A549 (cell line): ENCODE results near the gene CCDC50.

Experiments used
- HDAC2 ChIP-seq: fragments of 200-600 bp; sonication (generic); IDR thresholded peaks from 2 replicates; pipeline ENCODE4 v1.6.1; 2016
- JUN ChIP-seq, 2 experiments: fragments of >200 bp; sonication (Bioruptor Twin); formaldehyde crosslinking; IDR thresholded peaks; 2 replicates in 1 of 2; 3 replicates in 1 of 2; pipeline ENCODE4 v1.6.1; 2016 to 2017
- JUNB ChIP-seq: fragments of >200 bp; sonication (Bioruptor Twin); formaldehyde crosslinking; IDR thresholded peaks from 2 replicates; pipeline ENCODE4 v1.6.1; 2016
- POLR2A ChIP-seq: IDR thresholded peaks from 2 replicates; pipeline ENCODE4 v1.6.1; 2012; ENCODE audit warnings: mild to moderate bottlenecking, low read length
- RARB ChIP-seq: fragments of 250-450 bp; sonication (Bioruptor Pico); IDR thresholded peaks from 2 replicates; pipeline ENCODE4 v1.8.0; 2021; ENCODE audit warnings: mild to moderate bottlenecking, moderate library complexity
- RNF2 ChIP-seq: fragments of 200-600 bp; sonication (generic); IDR thresholded peaks from 2 replicates; pipeline ENCODE4 v1.6.1; 2016; ENCODE audit warnings: low read depth, mild to moderate bottlenecking, antibody characterized with exemption, moderate library complexity, borderline replicate concordance
- TF ChIP-seq, protein P1 (sequence below): fragments of >200 bp; sonication (Bioruptor Twin); formaldehyde crosslinking; IDR thresholded peaks from 3 replicates; pipeline ENCODE4 v1.5.1; 2016
- TF ChIP-seq, protein P2 (sequence below): IDR thresholded peaks from 2 replicates; pipeline ENCODE4 v1.6.1; 2012
- TF ChIP-seq, protein P3 (sequence below): fragments of 200-600 bp; sonication (generic); IDR thresholded peaks from 2 replicates; pipeline ENCODE4 v1.6.1; 2016; ENCODE audit warnings: antibody characterized with exemption, mild to moderate bottlenecking, moderate library complexity

DNA sequence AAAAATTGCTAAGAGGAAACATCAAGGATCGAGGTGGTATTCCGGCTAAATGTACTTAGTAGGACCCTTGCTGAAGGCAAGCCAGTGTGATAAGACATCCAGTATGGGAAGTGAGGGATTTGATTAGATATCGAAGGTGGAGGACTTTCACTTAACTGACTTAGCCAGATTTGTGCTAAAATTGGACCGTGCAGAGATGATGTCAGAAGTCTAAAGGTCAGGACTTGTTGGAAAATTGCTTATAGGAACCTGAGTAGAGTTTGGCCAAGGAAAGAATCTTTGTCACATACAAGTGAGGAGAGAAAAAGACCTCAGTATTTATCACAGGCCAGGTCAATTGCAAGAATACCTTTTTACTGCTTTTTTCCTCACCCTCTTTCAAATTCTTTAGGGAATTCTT is 100.9 kb downstream of the CCDC50 start:
- TF ChIP-seq, protein P1, sequence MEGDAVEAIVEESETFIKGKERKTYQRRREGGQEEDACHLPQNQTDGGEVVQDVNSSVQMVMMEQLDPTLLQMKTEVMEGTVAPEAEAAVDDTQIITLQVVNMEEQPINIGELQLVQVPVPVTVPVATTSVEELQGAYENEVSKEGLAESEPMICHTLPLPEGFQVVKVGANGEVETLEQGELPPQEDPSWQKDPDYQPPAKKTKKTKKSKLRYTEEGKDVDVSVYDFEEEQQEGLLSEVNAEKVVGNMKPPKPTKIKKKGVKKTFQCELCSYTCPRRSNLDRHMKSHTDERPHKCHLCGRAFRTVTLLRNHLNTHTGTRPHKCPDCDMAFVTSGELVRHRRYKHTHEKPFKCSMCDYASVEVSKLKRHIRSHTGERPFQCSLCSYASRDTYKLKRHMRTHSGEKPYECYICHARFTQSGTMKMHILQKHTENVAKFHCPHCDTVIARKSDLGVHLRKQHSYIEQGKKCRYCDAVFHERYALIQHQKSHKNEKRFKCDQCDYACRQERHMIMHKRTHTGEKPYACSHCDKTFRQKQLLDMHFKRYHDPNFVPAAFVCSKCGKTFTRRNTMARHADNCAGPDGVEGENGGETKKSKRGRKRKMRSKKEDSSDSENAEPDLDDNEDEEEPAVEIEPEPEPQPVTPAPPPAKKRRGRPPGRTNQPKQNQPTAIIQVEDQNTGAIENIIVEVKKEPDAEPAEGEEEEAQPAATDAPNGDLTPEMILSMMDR = no peak
- TF ChIP-seq RNF2 = no peak
- no peak for TF ChIP-seq POLR2A
- TF ChIP-seq, protein P2, sequence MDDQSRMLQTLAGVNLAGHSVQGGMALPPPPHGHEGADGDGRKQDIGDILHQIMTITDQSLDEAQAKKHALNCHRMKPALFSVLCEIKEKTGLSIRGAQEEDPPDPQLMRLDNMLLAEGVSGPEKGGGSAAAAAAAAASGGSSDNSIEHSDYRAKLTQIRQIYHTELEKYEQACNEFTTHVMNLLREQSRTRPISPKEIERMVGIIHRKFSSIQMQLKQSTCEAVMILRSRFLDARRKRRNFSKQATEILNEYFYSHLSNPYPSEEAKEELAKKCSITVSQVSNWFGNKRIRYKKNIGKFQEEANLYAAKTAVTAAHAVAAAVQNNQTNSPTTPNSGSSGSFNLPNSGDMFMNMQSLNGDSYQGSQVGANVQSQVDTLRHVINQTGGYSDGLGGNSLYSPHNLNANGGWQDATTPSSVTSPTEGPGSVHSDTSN = no peak
- TF ChIP-seq, protein P3, sequence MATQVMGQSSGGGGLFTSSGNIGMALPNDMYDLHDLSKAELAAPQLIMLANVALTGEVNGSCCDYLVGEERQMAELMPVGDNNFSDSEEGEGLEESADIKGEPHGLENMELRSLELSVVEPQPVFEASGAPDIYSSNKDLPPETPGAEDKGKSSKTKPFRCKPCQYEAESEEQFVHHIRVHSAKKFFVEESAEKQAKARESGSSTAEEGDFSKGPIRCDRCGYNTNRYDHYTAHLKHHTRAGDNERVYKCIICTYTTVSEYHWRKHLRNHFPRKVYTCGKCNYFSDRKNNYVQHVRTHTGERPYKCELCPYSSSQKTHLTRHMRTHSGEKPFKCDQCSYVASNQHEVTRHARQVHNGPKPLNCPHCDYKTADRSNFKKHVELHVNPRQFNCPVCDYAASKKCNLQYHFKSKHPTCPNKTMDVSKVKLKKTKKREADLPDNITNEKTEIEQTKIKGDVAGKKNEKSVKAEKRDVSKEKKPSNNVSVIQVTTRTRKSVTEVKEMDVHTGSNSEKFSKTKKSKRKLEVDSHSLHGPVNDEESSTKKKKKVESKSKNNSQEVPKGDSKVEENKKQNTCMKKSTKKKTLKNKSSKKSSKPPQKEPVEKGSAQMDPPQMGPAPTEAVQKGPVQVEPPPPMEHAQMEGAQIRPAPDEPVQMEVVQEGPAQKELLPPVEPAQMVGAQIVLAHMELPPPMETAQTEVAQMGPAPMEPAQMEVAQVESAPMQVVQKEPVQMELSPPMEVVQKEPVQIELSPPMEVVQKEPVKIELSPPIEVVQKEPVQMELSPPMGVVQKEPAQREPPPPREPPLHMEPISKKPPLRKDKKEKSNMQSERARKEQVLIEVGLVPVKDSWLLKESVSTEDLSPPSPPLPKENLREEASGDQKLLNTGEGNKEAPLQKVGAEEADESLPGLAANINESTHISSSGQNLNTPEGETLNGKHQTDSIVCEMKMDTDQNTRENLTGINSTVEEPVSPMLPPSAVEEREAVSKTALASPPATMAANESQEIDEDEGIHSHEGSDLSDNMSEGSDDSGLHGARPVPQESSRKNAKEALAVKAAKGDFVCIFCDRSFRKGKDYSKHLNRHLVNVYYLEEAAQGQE = no peak
- TF ChIP-seq RARB (CRISPR knock-in tag) = no peak
- TF ChIP-seq HDAC2 = no peak
- TF ChIP-seq JUN (IDR thresholded peaks at IDR 0.05) = no peak
- TF ChIP-seq JUNB = no peak
